Hepatocyte (in vitro differentiated cells): Measurements from ENCODE around the gene HSP90AA1. TPM values are rescaled to one million over a fixed set of nuclear protein-coding genes. Genes with fewer than 3 reads are reported as not detected.

ENCODE experiments used
- DNase-seq: peaks from one replicate; pipeline ENCODE4 v3.0.0-alpha.2; 2016; ENCODE audit warnings: low spot score
- H2AFZ ChIP-seq: fragments of 200-600 bp; sonication (generic); 2 replicates; pipeline ENCODE4 v1.6.0; 2016; ENCODE audit warnings: antibody characterized with exemption, mild to moderate bottlenecking
- H3K27ac ChIP-seq: fragments of 200-600 bp; sonication (generic); 2 replicates; pipeline ENCODE4 v1.5.1; 2016; ENCODE audit warnings: mild to moderate bottlenecking
- H3K27me3 ChIP-seq: fragments of 200-600 bp; sonication (generic); 2 replicates; pipeline ENCODE4 v1.6.1; 2016
- H3K36me3 ChIP-seq: fragments of 200-600 bp; sonication (generic); replicated peaks from 2 replicates; pipeline ENCODE4 v1.5.1; 2016; ENCODE audit warnings: low read depth; ENCODE audit not compliant: insufficient read depth
- H3K4me1 ChIP-seq: fragments of 200-600 bp; sonication (generic); 2 replicates; pipeline ENCODE4 v1.5.1; 2016; ENCODE audit warnings: mild to moderate bottlenecking, moderate library complexity; ENCODE audit not compliant: insufficient read depth
- H3K4me2 ChIP-seq: fragments of 200-600 bp; sonication (generic); 2 replicates; pipeline ENCODE4 v1.6.0; 2016
- H3K4me3 ChIP-seq: fragments of 200-600 bp; sonication (generic); 2 replicates; pipeline ENCODE4 v1.5.1; 2016; ENCODE audit warnings: mild to moderate bottlenecking
- H3K79me2 ChIP-seq: fragments of 200-600 bp; sonication (generic); 2 replicates; pipeline ENCODE4 v1.6.0; 2017; ENCODE audit warnings: mild to moderate bottlenecking
- H3K9me2 ChIP-seq: fragments of 200-600 bp; sonication (generic); replicated peaks from 2 replicates; pipeline ENCODE4 v1.6.0; 2017; ENCODE audit warnings: mild to moderate bottlenecking; ENCODE audit not compliant: insufficient read depth
- H3K9me3 ChIP-seq: fragments of 200-600 bp; sonication (generic); 2 replicates; pipeline ENCODE4 v1.5.1; 2016; ENCODE audit warnings: low read depth, mild to moderate bottlenecking
- H4K20me1 ChIP-seq: fragments of 200-600 bp; sonication (generic); 2 replicates; pipeline ENCODE4 v1.6.0; 2016; ENCODE audit warnings: mild to moderate bottlenecking; ENCODE audit not compliant: insufficient read depth, poor library complexity, severe bottlenecking
- EZH2 ChIP-seq: fragments of 200-600 bp; sonication (generic); IDR thresholded peaks from 2 replicates; pipeline ENCODE4 v1.6.1; 2016; ENCODE audit warnings: antibody characterized with exemption, mild to moderate bottlenecking, borderline replicate concordance
- EZH2phosphoT487 ChIP-seq: fragments of 200-600 bp; sonication (generic); IDR thresholded peaks from one replicate; pipeline ENCODE4 v1.6.1; 2018; ENCODE audit warnings: antibody characterized with exemption, mild to moderate bottlenecking, low read depth, moderate library complexity; ENCODE audit not compliant: unreplicated experiment, severe bottlenecking
- WGBS: methylation state at CpG from one replicate; pipeline ENCODE4 v1.1.6; 2016; ENCODE audit warnings: low lambda C conversion rate; ENCODE audit errors: missing lambda C conversion rate; 5-methylcytosine and 5-hydroxymethylcytosine counted together
- polyA plus RNA-seq: library from polyadenylated mRNA; unstranded; fragments of >200 nt; fragmentation: Nextera tagmentation; extraction: Ambion mirVana; gene quantifications from 2 replicates; pipeline ENCODE4 v1.2.1, GENCODE V29; 2016
- total RNA-seq: library from RNA; depleted of rRNA; stranded (reverse); fragments of >200 nt; gene quantifications from 2 replicates; pipeline ENCODE4 v1.2.3, GENCODE V29; 2014
- TF ChIP-seq, protein P1 (sequence below): fragments of 200-600 bp; sonication (generic); IDR thresholded peaks from 2 replicates; pipeline ENCODE4 v1.5.1; 2016; ENCODE audit warnings: antibody characterized with exemption, mild to moderate bottlenecking; ENCODE audit not compliant: poor library complexity

HSP90AA1 gene
- total and polyA plus RNA-seq, 2 experiments from 2014 or later = 503 to 589 TPM

GRCh38 chr14:102121567-102121966, 34.7 kb upstream of the HSP90AA1 start:
- no peak overlapping the region for H3K4me3 ChIP-seq
- H3K4me1 ChIP-seq = no peaks in the 10 kb centered on the region
- TF ChIP-seq EZH2 (no peak), EZH2phosphoT487 (no peak)
- TF ChIP-seq, protein P1, sequence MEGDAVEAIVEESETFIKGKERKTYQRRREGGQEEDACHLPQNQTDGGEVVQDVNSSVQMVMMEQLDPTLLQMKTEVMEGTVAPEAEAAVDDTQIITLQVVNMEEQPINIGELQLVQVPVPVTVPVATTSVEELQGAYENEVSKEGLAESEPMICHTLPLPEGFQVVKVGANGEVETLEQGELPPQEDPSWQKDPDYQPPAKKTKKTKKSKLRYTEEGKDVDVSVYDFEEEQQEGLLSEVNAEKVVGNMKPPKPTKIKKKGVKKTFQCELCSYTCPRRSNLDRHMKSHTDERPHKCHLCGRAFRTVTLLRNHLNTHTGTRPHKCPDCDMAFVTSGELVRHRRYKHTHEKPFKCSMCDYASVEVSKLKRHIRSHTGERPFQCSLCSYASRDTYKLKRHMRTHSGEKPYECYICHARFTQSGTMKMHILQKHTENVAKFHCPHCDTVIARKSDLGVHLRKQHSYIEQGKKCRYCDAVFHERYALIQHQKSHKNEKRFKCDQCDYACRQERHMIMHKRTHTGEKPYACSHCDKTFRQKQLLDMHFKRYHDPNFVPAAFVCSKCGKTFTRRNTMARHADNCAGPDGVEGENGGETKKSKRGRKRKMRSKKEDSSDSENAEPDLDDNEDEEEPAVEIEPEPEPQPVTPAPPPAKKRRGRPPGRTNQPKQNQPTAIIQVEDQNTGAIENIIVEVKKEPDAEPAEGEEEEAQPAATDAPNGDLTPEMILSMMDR = no peak
- H3K27me3 ChIP-seq = no peaks in the 10 kb centered on the region
- no peak overlapping the region for H3K27ac ChIP-seq
- no peaks in the 10 kb centered on the region for H3K79me2 ChIP-seq
- no peak for DNase-seq
- no peak overlapping the region for H3K4me2 ChIP-seq
- no peaks in the 10 kb centered on the region for H3K9me2 ChIP-seq
- no peak overlapping the region for H2AFZ ChIP-seq
- no peaks in the 10 kb centered on the region for H3K9me3 ChIP-seq
- no peaks in the 10 kb centered on the region for H3K36me3 ChIP-seq
- WGBS = 94% methylated on average over 1 of the region's 1 CpG
- H4K20me1 ChIP-seq = no peaks in the 10 kb centered on the region

DNA sequence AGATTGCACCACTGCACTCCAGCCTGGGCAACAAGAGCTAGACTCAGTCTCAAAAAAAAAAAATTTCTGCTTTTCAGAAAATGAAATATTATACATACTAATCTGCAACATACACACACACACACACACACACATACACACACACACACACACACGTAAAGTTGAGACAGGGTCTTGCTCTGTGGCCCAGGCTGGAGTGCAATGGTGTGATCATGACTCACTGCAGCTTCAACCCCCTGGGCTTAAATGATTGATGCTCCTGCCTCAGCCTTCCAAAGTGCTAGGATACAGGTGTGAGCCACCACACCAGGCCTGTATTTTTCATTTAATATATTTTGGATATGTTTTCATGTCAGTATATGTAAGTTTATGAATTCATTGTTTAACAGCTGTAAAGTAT, 34.0 kb upstream of the HSP90AA1 start:
- TF ChIP-seq, protein P1 = no peak
- TF ChIP-seq EZH2 = no peak
- no peak for TF ChIP-seq EZH2phosphoT487
- Histone ChIP-seq H3K27me3 (no peaks in the 10 kb centered on the region), H4K20me1 (no peaks in the 10 kb centered on the region), H3K4me2 (no peak overlapping the region), H2AFZ (no peak overlapping the region), H3K36me3 (no peaks in the 10 kb centered on the region), H3K4me1 (no peaks in the 10 kb centered on the region), H3K4me3 (no peak overlapping the region), H3K79me2 (no peaks in the 10 kb centered on the region), H3K9me2 (no peaks in the 10 kb centered on the region), H3K27ac (no peak overlapping the region), H3K9me3 (no peaks in the 10 kb centered on the region)
- WGBS = 91% methylated on average over 1 of the region's 1 CpG
- DNase-seq = no peak

GRCh38 chr14:102117852-102118251, 31.0 kb upstream of the HSP90AA1 start:
- Histone ChIP-seq H3K9me2 (no peaks in the 10 kb centered on the region), H3K4me2 (no peak overlapping the region), H3K4me3 (no peak overlapping the region), H2AFZ (no peak overlapping the region), H3K27me3 (no peaks in the 10 kb centered on the region), H4K20me1 (no peaks in the 10 kb centered on the region), H3K79me2 (no peaks in the 10 kb centered on the region), H3K4me1 (no peaks in the 10 kb centered on the region), H3K36me3 (no peaks in the 10 kb centered on the region), H3K27ac (no peak overlapping the region), H3K9me3 (no peaks in the 10 kb centered on the region)
- no peak for DNase-seq
- WGBS = 91% methylated on average over 3 of the region's 3 CpGs
- TF ChIP-seq EZH2phosphoT487 (no peak), EZH2 (no peak)
- TF ChIP-seq, protein P1 = no peak
